HEK293 (cell line): ENCODE data around the gene TOPAZ1.

ENCODE experiments used
- CTCF ChIA-PET: fragments of 350-600 bp; formaldehyde crosslinking; extraction: SDS; loops from one replicate; lab custom pipeline; 2021; ENCODE audit warnings: antibody characterized with exemption; lab: Yijun Ruan, JAX
- POLR2A ChIA-PET: fragments of 300-600 bp; formaldehyde crosslinking; extraction: SDS; loops from one replicate; lab custom pipeline; 2020; ENCODE audit warnings: antibody characterized with exemption, inconsistent platforms; lab: Yijun Ruan, JAX
- H3K27ac ChIP-seq: fragments of 200-500 bp; sonication (Bioruptor generic); 2 replicates; pipeline ENCODE4 v1.5.1; 2014; ENCODE audit warnings: low read depth, low read length, control low read depth, inconsistent platforms; ENCODE audit errors: extremely low read depth
- H3K36me3 ChIP-seq, 2 experiments: fragments of 200-500 bp in 1 of 2; sonication (Bioruptor generic) in 1 of 2; 1 replicate in 1 of 2; 2 replicates in 1 of 2; pipeline ENCODE4 v1.5.1; 2014 to 2017; ENCODE audit warnings: inconsistent platforms in 2 of 2, low read length in 2 of 2; ENCODE audit not compliant: control insufficient read depth in 2 of 2, insufficient read depth in 1 of 2
- H3K4me1 ChIP-seq: fragments of 200-500 bp; sonication (Bioruptor generic); 2 replicates; pipeline ENCODE4 v1.5.1; 2014; ENCODE audit warnings: mild to moderate bottlenecking, low read length, inconsistent platforms; ENCODE audit not compliant: control insufficient read depth, insufficient read depth
- H3K4me3 ChIP-seq: 2 replicates; pipeline ENCODE4 v1.5.1; 2011; ENCODE audit warnings: low read depth, mild to moderate bottlenecking, control low read depth, low read length, moderate library complexity
- H3K9me3 ChIP-seq: fragments of 200-500 bp; sonication (Bioruptor generic); 2 replicates; pipeline ENCODE4 v1.5.1; 2014; ENCODE audit warnings: low read depth, low read length, inconsistent platforms; ENCODE audit not compliant: control insufficient read depth, insufficient read depth
- AEBP2 ChIP-seq: fragments of 450-650 bp; formaldehyde crosslinking; IDR thresholded peaks from 2 replicates; pipeline ENCODE4 v1.5.1; 2016; ENCODE audit warnings: missing biosample characterization, missing genetic modification characterization, borderline replicate concordance
- ELK4 ChIP-seq: IDR thresholded peaks from 2 replicates; pipeline ENCODE4 v1.6.1; 2011; ENCODE audit warnings: mild to moderate bottlenecking, low read depth, low read length, borderline replicate concordance
- KLF9 ChIP-seq: fragments of 450-650 bp; formaldehyde crosslinking; IDR thresholded peaks from 2 replicates; pipeline ENCODE4 v1.5.1; 2016; ENCODE audit warnings: missing biosample characterization, missing genetic modification characterization, low read depth
- MEIS1 ChIP-seq: sonication (generic); formaldehyde crosslinking; IDR thresholded peaks from 2 replicates; pipeline ENCODE4 v1.8.1; 2022; ENCODE audit warnings: missing genetic modification reagents, mild to moderate bottlenecking, borderline replicate concordance
- PRDM6 ChIP-seq: fragments of 450-650 bp; formaldehyde crosslinking; IDR thresholded peaks from 2 replicates; pipeline ENCODE4 v1.5.1; 2017; ENCODE audit warnings: missing biosample characterization, missing genetic modification characterization
- SETDB1 ChIP-seq: IDR thresholded peaks from one replicate; pipeline ENCODE4 v1.6.1; 2017; ENCODE audit warnings: mild to moderate bottlenecking, low read length, moderate library complexity, mixed read lengths; ENCODE audit not compliant: insufficient read length
- SP7 ChIP-seq: fragments of 450-650 bp; formaldehyde crosslinking; IDR thresholded peaks from 2 replicates; pipeline ENCODE4 v1.5.1; 2016; ENCODE audit warnings: missing biosample characterization, missing genetic modification characterization
- TRIM28 ChIP-seq: IDR thresholded peaks from 2 replicates; pipeline ENCODE4 v1.6.1; 2011; ENCODE audit warnings: low read length, control low read depth, borderline replicate concordance
- YY2 ChIP-seq: fragments of 450-650 bp; formaldehyde crosslinking; IDR thresholded peaks from 2 replicates; pipeline ENCODE4 v1.5.1; 2016; ENCODE audit warnings: missing biosample characterization, missing genetic modification characterization
- ZNF16 ChIP-seq: fragments of 450-650 bp; formaldehyde crosslinking; IDR thresholded peaks from 2 replicates; pipeline ENCODE4 v1.5.1; 2016; ENCODE audit warnings: low read depth, missing biosample characterization, missing genetic modification characterization
- ZNF18 ChIP-seq: fragments of 450-650 bp; formaldehyde crosslinking; IDR thresholded peaks from 2 replicates; pipeline ENCODE4 v1.5.1; 2016; ENCODE audit warnings: missing biosample characterization, missing genetic modification characterization
- ZNF311 ChIP-seq: fragments of 450-650 bp; formaldehyde crosslinking; IDR thresholded peaks from 2 replicates; pipeline ENCODE4 v1.5.1; 2017; ENCODE audit warnings: missing biosample characterization, missing genetic modification characterization, borderline replicate concordance
- ZNF394 ChIP-seq: fragments of 450-650 bp; formaldehyde crosslinking; IDR thresholded peaks from 2 replicates; pipeline ENCODE4 v1.5.1; 2016; ENCODE audit warnings: missing biosample characterization, missing genetic modification characterization, mild to moderate bottlenecking, moderate library complexity, borderline replicate concordance
- ZNF692 ChIP-seq: fragments of 450-650 bp; formaldehyde crosslinking; IDR thresholded peaks from 2 replicates; pipeline ENCODE4 v1.5.1; 2016; ENCODE audit warnings: missing biosample characterization, missing genetic modification characterization
- ZNF704 ChIP-seq: fragments of 450-650 bp; formaldehyde crosslinking; IDR thresholded peaks from 2 replicates; pipeline ENCODE4 v1.5.1; 2016; ENCODE audit warnings: missing biosample characterization, missing genetic modification characterization
- ZNF76 ChIP-seq: fragments of 450-650 bp; formaldehyde crosslinking; IDR thresholded peaks from 2 replicates; pipeline ENCODE4; 2016; ENCODE audit warnings: low read depth, missing biosample characterization, missing genetic modification characterization, borderline replicate concordance

Gene TOPAZ1

GRCh38 chr3:44237665-44238064 lies 4.0 kb upstream of the TOPAZ1 start:
- TF ChIP-seq ZNF692 (tag by site-specific recombination) (no peak), ZNF18 (tag by site-specific recombination) (no peak), AEBP2 (no peak), PRDM6 (tag by site-specific recombination) (no peak), TRIM28 (no peak), YY2 (tag by site-specific recombination) (no peak), SP7 (tag by site-specific recombination) (no peak)
- H3K4me3 ChIP-seq, result no peak overlapping the region
- POLR2A ChIA-PET, result no interaction called here
- no peaks in the 10 kb centered on the region for H3K4me1 ChIP-seq
- no peak overlapping the region for H3K27ac ChIP-seq
- no peaks in the 10 kb centered on the region for H3K9me3 ChIP-seq
- H3K36me3 ChIP-seq, result no peaks in the 10 kb centered on the region
- CTCF ChIA-PET, result interaction anchor here (1.1 to 1.2 kb wide), 2 partner anchors 9 to 241 kb away, joined by 3 to 4 read pairs; no protein-coding TSS in a partner anchor

GRCh38 chr3:44238889-44239288 lies 2.8 kb upstream of the TOPAZ1 start:
- no peak for TF ChIP-seq ZNF311 (tag by site-specific recombination)
- TF ChIP-seq SETDB1, result no peak
- TF ChIP-seq ELK4, result no peak
- TF ChIP-seq ZNF394 (tag by site-specific recombination), result no peak
- no peak for TF ChIP-seq ZNF76 (tag by site-specific recombination)
- no peak for TF ChIP-seq SP7 (tag by site-specific recombination)
- no peak for TF ChIP-seq ZNF16 (tag by site-specific recombination)
- no peak for TF ChIP-seq ZNF704 (tag by site-specific recombination)
- no peak for TF ChIP-seq KLF9 (tag by site-specific recombination)
- TF ChIP-seq MEIS1 (CRISPR knock-in tag), result no peak
- Histone ChIP-seq H3K4me3 (no peak overlapping the region), H3K36me3 (no peaks in the 10 kb centered on the region), H3K9me3 (no peaks in the 10 kb centered on the region), H3K27ac (no peak overlapping the region), H3K4me1 (no peaks in the 10 kb centered on the region)
- ChIA-PET POLR2A (no interaction called here), CTCF (interaction anchor here (0.9 to 1.2 kb wide), 3 partner anchors 11 to 243 kb away, joined by 3 to 4 read pairs (median 3); no protein-coding TSS in a partner anchor)
